Measurements from ENCODE around the gene B3GAT1. TPM values are rescaled to one million over a fixed set of nuclear protein-coding genes. Genes with fewer than 3 reads are reported as not detected.

The B3GAT1 gene
- total and polyA plus RNA-seq, 2 of the 13 experiments (the other 11 are each of a cell fraction or from before 2014, with no cell fraction given) = not detected

GRCh38 chr11:134440851-134441250 lies 28.8 kb upstream of the B3GAT1 start:
- Histone ChIP-seq H3K79me2 (ENCODE audit: insufficient read depth, low read length) (no peaks in the 10 kb centered on the region), H4K20me1 (ENCODE audit: insufficient read depth, low read length) (no peaks in the 10 kb centered on the region), H3K36me3 (replicated peaks in 1 of 2; ENCODE audit: control insufficient read depth in 1 of 2, insufficient read depth in 2 of 2, low read length in 2 of 2) (no peaks in the 10 kb centered on the region), H3K9me3 (ENCODE audit: low read length) (no peaks in the 10 kb centered on the region), H2AFZ (ENCODE audit: low read length) (no peak overlapping the region), H3K4me1 (ENCODE audit: insufficient read depth, low read length) (peaks cover 8% of the 10 kb centered on the region), H3K4me2 (ENCODE audit: low read depth, low read length) (no peak overlapping the region), H3K27me3 (ENCODE audit: control insufficient read depth in 1 of 2, insufficient read depth in 2 of 2, low read length in 2 of 2) (peaks cover 2 to 23% of the 10 kb centered on the region in 2 experiments; a peak in 3 of 5 replicates), H3K9ac (ENCODE audit: insufficient read depth, low read depth, low read length) (no peak overlapping the region), H3K4me3 (replicated peaks in 1 of 3; ENCODE audit: insufficient read depth in 1 of 3, low read depth in 2 of 3, low read length in 3 of 3) (no peak overlapping the region), H3K27ac (ENCODE audit: extremely low read length, insufficient read depth, low read length) (no peak overlapping the region)
- ChIA-PET CTCF (ENCODE audit: low intra/inter-chr PET ratio, low total read pairs) (no interaction called here), POLR2A (no interaction called here)
- FAIRE-seq (no peak), DNase-seq (ENCODE audit: low spot score) (no peak), ATAC-seq (no peak)
- in situ Hi-C loops (cut with HindIII; ENCODE audit: extremely low pct_ligation_motif_present, low pct_unique_long_range_greater_than_20kb) = no loop called here
- no peak for TF ChIP-seq NFKB2 (CRISPR knock-in tag; IDR thresholded peaks at IDR 0.05; ENCODE audit: borderline replicate concordance)
- TF ChIP-seq BCL3 (CRISPR knock-in tag; IDR thresholded peaks at IDR 0.05) = no peak
- 71% methylated on average over 4 of the region's 4 CpGs for WGBS (ENCODE audit: low lambda C conversion rate)
- intact Hi-C loops (cut with micrococcal nuclease; ENCODE audit: unreplicated experiment) = no loop called here
- no TSS peak for BruUV-seq (replicated peaks)

- DNase-seq (ENCODE audit: low spot score) (no peak), ATAC-seq (peak; percentile 58), FAIRE-seq (no peak)
- Histone ChIP-seq H3K36me3 (replicated peaks in 1 of 2; ENCODE audit: control insufficient read depth in 1 of 2, insufficient read depth in 2 of 2, low read length in 2 of 2) (no peaks in the 10 kb centered on the region), H3K4me3 (replicated peaks in 1 of 3; ENCODE audit: insufficient read depth in 1 of 3, low read depth in 2 of 3, low read length in 3 of 3) (no peak overlapping the region), H3K9ac (ENCODE audit: insufficient read depth, low read depth, low read length) (no peak overlapping the region), H4K20me1 (ENCODE audit: insufficient read depth, low read length) (no peaks in the 10 kb centered on the region), H3K27ac (ENCODE audit: extremely low read length, insufficient read depth, low read length) (no peak overlapping the region), H3K4me1 (ENCODE audit: insufficient read depth, low read length) (peaks cover 8% of the 10 kb centered on the region), H3K27me3 (ENCODE audit: control insufficient read depth in 1 of 2, insufficient read depth in 2 of 2, low read length in 2 of 2) (peaks cover 2 to 15% of the 10 kb centered on the region in 2 experiments; a peak in 3 of 5 replicates), H3K9me3 (ENCODE audit: low read length) (no peaks in the 10 kb centered on the region), H2AFZ (ENCODE audit: low read length) (no peak overlapping the region), H3K79me2 (ENCODE audit: insufficient read depth, low read length) (no peaks in the 10 kb centered on the region), H3K4me2 (ENCODE audit: low read depth, low read length) (no peak overlapping the region)
- BruUV-seq (replicated peaks) = no TSS peak
- in situ Hi-C loops (cut with HindIII; ENCODE audit: extremely low pct_ligation_motif_present, low pct_unique_long_range_greater_than_20kb) = no loop called here
- CTCF ChIA-PET (ENCODE audit: low intra/inter-chr PET ratio, low total read pairs) = no interaction called here
- POLR2A ChIA-PET = no interaction called here
- WGBS (ENCODE audit: low lambda C conversion rate) = 21% methylated on average over 17 of the region's 21 CpGs
- intact Hi-C loops (cut with micrococcal nuclease; ENCODE audit: unreplicated experiment) = no loop called here
- no peak for TF ChIP-seq SNAPC4 (CRISPR knock-in tag; IDR thresholded peaks at IDR 0.05)
- no peak for TF ChIP-seq NFRKB (IDR thresholded peaks at IDR 0.05)
- TF ChIP-seq RFX1 (IDR thresholded peaks at IDR 0.05) = no peak
- no peak for TF ChIP-seq ZNF343 (CRISPR knock-in tag; IDR thresholded peaks at IDR 0.05)
- no peak for TF ChIP-seq KMT2B (CRISPR knock-in tag; IDR thresholded peaks at IDR 0.05)
- TF ChIP-seq NPAS2 (CRISPR knock-in tag; IDR thresholded peaks at IDR 0.05; ENCODE audit: borderline replicate concordance) = no peak
- TF ChIP-seq GABPB1 (CRISPR knock-in tag; IDR thresholded peaks at IDR 0.05) = no peak
- no peak for TF ChIP-seq CENPBD1 (CRISPR knock-in tag; IDR thresholded peaks at IDR 0.05; ENCODE audit: borderline replicate concordance, low read depth)
- no peak for TF ChIP-seq GTF2F1 (IDR thresholded peaks at IDR 0.05; ENCODE audit: low read length)
Observed at GRCh38 chr11:134438542-134439537, 26.8 kb upstream of the B3GAT1 start.
